ENCODE measurements around the gene MIOX.

Gene MIOX

GRCh38 chr22:50459496-50460140, 27.0 kb upstream of the MIOX start:
- H3K4me3 ChIP-seq (ENCODE audit: low read depth in 1 of 2, low read length in 2 of 2), result no peak overlapping the region
- H3K9me3 ChIP-seq (ENCODE audit: low read length), result no peaks in the 10 kb centered on the region
- H3K36me3 ChIP-seq (ENCODE audit: insufficient read depth, low read length), result peaks cover 74% of the 10 kb centered on the region
- no peak overlapping the region for H3K27ac ChIP-seq (ENCODE audit: low read depth, low read length)
- no peaks in the 10 kb centered on the region for H3K4me1 ChIP-seq (ENCODE audit: insufficient read depth, low read length)
- no peak overlapping the region for H3K9ac ChIP-seq (ENCODE audit: low read length)
- no peaks in the 10 kb centered on the region for H3K27me3 ChIP-seq (ENCODE audit: control insufficient read depth in 1 of 2, insufficient read depth in 2 of 2, low read length in 2 of 2)

- no peaks in the 10 kb centered on the region for H3K9me3 ChIP-seq (ENCODE audit: low read length)
- no peaks in the 10 kb centered on the region for H3K4me1 ChIP-seq (ENCODE audit: insufficient read depth, low read length)
- H3K27ac ChIP-seq (ENCODE audit: low read depth, low read length), result no peak overlapping the region
- H3K27me3 ChIP-seq (ENCODE audit: control insufficient read depth in 1 of 2, insufficient read depth in 2 of 2, low read length in 2 of 2), result no peaks in the 10 kb centered on the region
- peaks cover 79% of the 10 kb centered on the region for H3K36me3 ChIP-seq (ENCODE audit: insufficient read depth, low read length)
- H3K4me3 ChIP-seq (ENCODE audit: low read depth in 1 of 2, low read length in 2 of 2), result no peak overlapping the region
- no peak overlapping the region for H3K9ac ChIP-seq (ENCODE audit: low read length)
These were observed 25.7 kb upstream of the MIOX start for GRCh38 chr22:50460938-50461337.

- H3K9me3 ChIP-seq (ENCODE audit: low read length), result no peaks in the 10 kb centered on the region
- peaks cover 85% of the 10 kb centered on the region for H3K36me3 ChIP-seq (ENCODE audit: insufficient read depth, low read length)
- H3K27me3 ChIP-seq (ENCODE audit: control insufficient read depth in 1 of 2, insufficient read depth in 2 of 2, low read length in 2 of 2), result no peaks in the 10 kb centered on the region
- H3K27ac ChIP-seq (ENCODE audit: low read depth, low read length), result no peak overlapping the region
- H3K4me1 ChIP-seq (ENCODE audit: insufficient read depth, low read length), result no peaks in the 10 kb centered on the region
- no peak overlapping the region for H3K4me3 ChIP-seq (ENCODE audit: low read depth in 1 of 2, low read length in 2 of 2)
- H3K9ac ChIP-seq (ENCODE audit: low read length), result no peak overlapping the region
These were observed 25.1 kb upstream of the MIOX start for GRCh38 chr22:50461536-50461935.

GRCh38 chr22:50461979-50462540, 24.6 kb upstream of the MIOX start:
- no peak overlapping the region for H3K27ac ChIP-seq (ENCODE audit: low read depth, low read length)
- H3K4me1 ChIP-seq (ENCODE audit: insufficient read depth, low read length), result no peaks in the 10 kb centered on the region
- no peaks in the 10 kb centered on the region for H3K9me3 ChIP-seq (ENCODE audit: low read length)
- H3K4me3 ChIP-seq (ENCODE audit: low read depth in 1 of 2, low read length in 2 of 2), result no peak overlapping the region
- no peak overlapping the region for H3K9ac ChIP-seq (ENCODE audit: low read length)
- no peaks in the 10 kb centered on the region for H3K27me3 ChIP-seq (ENCODE audit: control insufficient read depth in 1 of 2, insufficient read depth in 2 of 2, low read length in 2 of 2)
- H3K36me3 ChIP-seq (ENCODE audit: insufficient read depth, low read length), result peaks cover 85% of the 10 kb centered on the region

GRCh38 chr22:50463188-50463900, 23.3 kb upstream of the MIOX start:
- Histone ChIP-seq H3K9me3 (ENCODE audit: low read length) (no peaks in the 10 kb centered on the region), H3K27me3 (ENCODE audit: control insufficient read depth in 1 of 2, insufficient read depth in 2 of 2, low read length in 2 of 2) (no peaks in the 10 kb centered on the region), H3K4me1 (ENCODE audit: insufficient read depth, low read length) (no peaks in the 10 kb centered on the region), H3K27ac (ENCODE audit: low read depth, low read length) (no peak overlapping the region), H3K36me3 (ENCODE audit: insufficient read depth, low read length) (peaks cover 82% of the 10 kb centered on the region), H3K9ac (ENCODE audit: low read length) (no peak overlapping the region), H3K4me3 (ENCODE audit: low read depth in 1 of 2, low read length in 2 of 2) (no peak overlapping the region)

- Histone ChIP-seq H3K9ac (ENCODE audit: low read length) (no peak overlapping the region), H3K9me3 (ENCODE audit: low read length) (no peaks in the 10 kb centered on the region), H3K27me3 (ENCODE audit: control insufficient read depth in 1 of 2, insufficient read depth in 2 of 2, low read length in 2 of 2) (no peaks in the 10 kb centered on the region), H3K27ac (ENCODE audit: low read depth, low read length) (no peak overlapping the region), H3K36me3 (ENCODE audit: insufficient read depth, low read length) (peaks cover 76% of the 10 kb centered on the region), H3K4me3 (ENCODE audit: low read depth in 1 of 2, low read length in 2 of 2) (no peak overlapping the region), H3K4me1 (ENCODE audit: insufficient read depth, low read length) (peaks cover 4% of the 10 kb centered on the region)
These were observed 22.2 kb upstream of the MIOX start for GRCh38 chr22:50464451-50464850.

- no peak overlapping the region for H3K9ac ChIP-seq (ENCODE audit: low read length)
- H3K9me3 ChIP-seq (ENCODE audit: low read length), result no peaks in the 10 kb centered on the region
- no peak overlapping the region for H3K4me3 ChIP-seq (ENCODE audit: low read depth in 1 of 2, low read length in 2 of 2)
- peaks cover 9% of the 10 kb centered on the region for H3K4me1 ChIP-seq (ENCODE audit: insufficient read depth, low read length)
- no peak overlapping the region for H3K27ac ChIP-seq (ENCODE audit: low read depth, low read length)
- H3K27me3 ChIP-seq (ENCODE audit: control insufficient read depth in 1 of 2, insufficient read depth in 2 of 2, low read length in 2 of 2), result no peaks in the 10 kb centered on the region
- peaks cover 69% of the 10 kb centered on the region for H3K36me3 ChIP-seq (ENCODE audit: insufficient read depth, low read length)
These were observed 21.4 kb upstream of the MIOX start for GRCh38 chr22:50465066-50465930.

- Histone ChIP-seq H3K36me3 (ENCODE audit: insufficient read depth, low read length) (peaks cover 51% of the 10 kb centered on the region), H3K27ac (ENCODE audit: low read depth, low read length) (no peak overlapping the region), H3K4me1 (ENCODE audit: insufficient read depth, low read length) (peaks cover 19% of the 10 kb centered on the region), H3K9me3 (ENCODE audit: low read length) (no peaks in the 10 kb centered on the region), H3K4me3 (ENCODE audit: low read depth in 1 of 2, low read length in 2 of 2) (no peak overlapping the region), H3K27me3 (ENCODE audit: control insufficient read depth in 1 of 2, insufficient read depth in 2 of 2, low read length in 2 of 2) (no peaks in the 10 kb centered on the region), H3K9ac (ENCODE audit: low read length) (no peak overlapping the region)
These were observed 19.3 kb upstream of the MIOX start for GRCh38 chr22:50467341-50467740.

- peaks cover 45% of the 10 kb centered on the region for H3K36me3 ChIP-seq (ENCODE audit: insufficient read depth, low read length)
- H3K9me3 ChIP-seq (ENCODE audit: low read length), result no peaks in the 10 kb centered on the region
- H3K9ac ChIP-seq (ENCODE audit: low read length), result no peak overlapping the region
- no peak overlapping the region for H3K27ac ChIP-seq (ENCODE audit: low read depth, low read length)
- no peak overlapping the region for H3K4me3 ChIP-seq (ENCODE audit: low read depth in 1 of 2, low read length in 2 of 2)
- H3K27me3 ChIP-seq (ENCODE audit: control insufficient read depth in 1 of 2, insufficient read depth in 2 of 2, low read length in 2 of 2), result no peaks in the 10 kb centered on the region
- peaks cover 25% of the 10 kb centered on the region for H3K4me1 ChIP-seq (ENCODE audit: insufficient read depth, low read length)
These were observed 18.8 kb upstream of the MIOX start for GRCh38 chr22:50467773-50468440.

GRCh38 chr22:50468626-50469025, 18.0 kb upstream of the MIOX start:
- no peak overlapping the region for H3K4me3 ChIP-seq (ENCODE audit: low read depth in 1 of 2, low read length in 2 of 2)
- H3K9ac ChIP-seq (ENCODE audit: low read length), result no peak overlapping the region
- H3K9me3 ChIP-seq (ENCODE audit: low read length), result no peaks in the 10 kb centered on the region
- peaks cover 38% of the 10 kb centered on the region for H3K36me3 ChIP-seq (ENCODE audit: insufficient read depth, low read length)
- H3K27me3 ChIP-seq (ENCODE audit: control insufficient read depth in 1 of 2, insufficient read depth in 2 of 2, low read length in 2 of 2), result no peaks in the 10 kb centered on the region
- no peak overlapping the region for H3K27ac ChIP-seq (ENCODE audit: low read depth, low read length)
- peaks cover 32% of the 10 kb centered on the region for H3K4me1 ChIP-seq (ENCODE audit: insufficient read depth, low read length)
